Measurements from ENCODE around the gene FBXW7.
A peak's percentile ranks its signal among the peaks of the same experiment; 100 is the strongest.

Gene FBXW7

GRCh38 chr4:152535903-152536544 lies at the start of gene FBXW7:
Gene FBXW7 (minus strand): TSS chr4:152536092. CDS start chr4:152411803, 124,289 bp downstream.
- H3K4me3 Mint-ChIP-seq, result peak within 1 kb of the TSS; percentile 97
- H3K27ac Mint-ChIP-seq, result peak within 1 kb of the TSS; percentile 97
- ATAC-seq (ENCODE audit: low read depth) (peak; percentile 79), DNase-seq (ENCODE audit: low spot score in 2 of 2) (peak; percentile 98 to 99)
- peaks cover 41% of the 10 kb centered on the region for H3K4me1 Mint-ChIP-seq
- H3K27me3 Mint-ChIP-seq, result no peaks in the 10 kb centered on the region
- H3K36me3 Mint-ChIP-seq, result peaks cover 21% of the 10 kb centered on the region
- no peaks in the 10 kb centered on the region for H3K9me3 Mint-ChIP-seq

- Mint-ChIP-seq H3K9me3 (peaks cover 3% of the 10 kb centered on the region), H3K4me1 (peaks cover 17% of the 10 kb centered on the region), H3K4me3 (peak overlapping the region; percentile 72), H3K36me3 (peaks cover 10% of the 10 kb centered on the region), H3K27me3 (no peaks in the 10 kb centered on the region), H3K27ac (peak overlapping the region; percentile 92)
- ATAC-seq (ENCODE audit: low read depth) (peak; percentile 92), DNase-seq (ENCODE audit: low spot score in 2 of 2) (no peak)
These were observed 49.1 kb upstream of the FBXW7 start for GRCh38 chr4:152585023-152585441.

- Mint-ChIP-seq H3K36me3 (peaks cover 5% of the 10 kb centered on the region), H3K9me3 (peaks cover 3% of the 10 kb centered on the region), H3K4me1 (peaks cover 20% of the 10 kb centered on the region), H3K27me3 (no peaks in the 10 kb centered on the region), H3K27ac (no peak overlapping the region), H3K4me3 (no peak overlapping the region)
- no peak for ATAC-seq (ENCODE audit: low read depth)
- no peak for DNase-seq (ENCODE audit: low spot score in 2 of 2)
These were observed 45.8 kb upstream of the FBXW7 start for GRCh38 chr4:152581536-152582160.

GRCh38 chr4:152579916-152580315 lies 44.0 kb upstream of the FBXW7 start:
- peaks cover 3% of the 10 kb centered on the region for H3K9me3 Mint-ChIP-seq
- no peak for DNase-seq (ENCODE audit: low spot score in 2 of 2)
- H3K27me3 Mint-ChIP-seq, result peaks cover 1% of the 10 kb centered on the region
- H3K27ac Mint-ChIP-seq, result no peak overlapping the region
- ATAC-seq (ENCODE audit: low read depth), result no peak
- peaks cover 5% of the 10 kb centered on the region for H3K36me3 Mint-ChIP-seq
- H3K4me1 Mint-ChIP-seq, result peaks cover 6% of the 10 kb centered on the region
- no peak overlapping the region for H3K4me3 Mint-ChIP-seq

GRCh38 chr4:152579107-152579764 lies 43.3 kb upstream of the FBXW7 start:
- H3K27me3 Mint-ChIP-seq, result peaks cover 1% of the 10 kb centered on the region

GRCh38 chr4:152578670-152579069 lies 42.8 kb upstream of the FBXW7 start:
- peaks cover 5% of the 10 kb centered on the region for H3K36me3 Mint-ChIP-seq
- H3K27ac Mint-ChIP-seq, result no peak overlapping the region
- no peak overlapping the region for H3K4me3 Mint-ChIP-seq
- DNase-seq (ENCODE audit: low spot score in 2 of 2), result no peak
- H3K4me1 Mint-ChIP-seq, result peaks cover 3% of the 10 kb centered on the region
- peaks cover 3% of the 10 kb centered on the region for H3K9me3 Mint-ChIP-seq
- peaks cover 1% of the 10 kb centered on the region for H3K27me3 Mint-ChIP-seq
- ATAC-seq (ENCODE audit: low read depth), result no peak

More at GRCh38 chr4:152579107-152579764, 43.3 kb upstream of the FBXW7 start:
- DNase-seq (ENCODE audit: low spot score in 2 of 2), result no peak
- Mint-ChIP-seq H3K4me1 (peaks cover 3% of the 10 kb centered on the region), H3K36me3 (peaks cover 5% of the 10 kb centered on the region), H3K9me3 (peaks cover 3% of the 10 kb centered on the region), H3K27ac (no peak overlapping the region), H3K4me3 (no peak overlapping the region)
- ATAC-seq (ENCODE audit: low read depth), result no peak

GRCh38 chr4:152577708-152578396 lies 42.0 kb upstream of the FBXW7 start:
- Mint-ChIP-seq H3K27ac (no peak overlapping the region), H3K4me1 (peaks cover 3% of the 10 kb centered on the region), H3K4me3 (no peak overlapping the region), H3K9me3 (no peaks in the 10 kb centered on the region), H3K27me3 (peaks cover 3% of the 10 kb centered on the region), H3K36me3 (peaks cover 1% of the 10 kb centered on the region)
- no peak for DNase-seq (ENCODE audit: low spot score in 2 of 2)
- ATAC-seq (ENCODE audit: low read depth), result peak; percentile 78

- DNase-seq (ENCODE audit: low spot score in 2 of 2), result no peak
- Mint-ChIP-seq H3K4me3 (no peak overlapping the region), H3K9me3 (no peaks in the 10 kb centered on the region), H3K4me1 (peaks cover 3% of the 10 kb centered on the region), H3K27me3 (peaks cover 3% of the 10 kb centered on the region), H3K36me3 (no peaks in the 10 kb centered on the region), H3K27ac (no peak overlapping the region)
- ATAC-seq (ENCODE audit: low read depth), result no peak
These were observed 39.6 kb upstream of the FBXW7 start for GRCh38 chr4:152575533-152575932.

GRCh38 chr4:152573861-152574260 lies 38.0 kb upstream of the FBXW7 start:
- H3K36me3 Mint-ChIP-seq, result no peaks in the 10 kb centered on the region

GRCh38 chr4:152572417-152573086 lies 36.7 kb upstream of the FBXW7 start:
- Mint-ChIP-seq H3K27ac (no peak overlapping the region), H3K4me3 (no peak overlapping the region), H3K9me3 (peaks cover 2% of the 10 kb centered on the region), H3K36me3 (no peaks in the 10 kb centered on the region), H3K4me1 (peaks cover 4% of the 10 kb centered on the region), H3K27me3 (peaks cover 3% of the 10 kb centered on the region)
- no peak for ATAC-seq (ENCODE audit: low read depth)
- no peak for DNase-seq (ENCODE audit: low spot score in 2 of 2)

More at GRCh38 chr4:152573861-152574260, 38.0 kb upstream of the FBXW7 start:
- H3K27ac Mint-ChIP-seq, result no peak overlapping the region
- DNase-seq (ENCODE audit: low spot score in 2 of 2), result no peak
- ATAC-seq (ENCODE audit: low read depth), result no peak
- H3K9me3 Mint-ChIP-seq, result peaks cover 2% of the 10 kb centered on the region
- no peak overlapping the region for H3K4me3 Mint-ChIP-seq
- peaks cover 3% of the 10 kb centered on the region for H3K27me3 Mint-ChIP-seq
- H3K4me1 Mint-ChIP-seq, result peaks cover 3% of the 10 kb centered on the region

GRCh38 chr4:152571770-152572169 lies 35.9 kb upstream of the FBXW7 start:
- DNase-seq (ENCODE audit: low spot score in 2 of 2) (no peak), ATAC-seq (ENCODE audit: low read depth) (no peak)
- H3K4me3 Mint-ChIP-seq, result no peak overlapping the region
- peaks cover 2% of the 10 kb centered on the region for H3K9me3 Mint-ChIP-seq
- H3K27me3 Mint-ChIP-seq, result peaks cover 3% of the 10 kb centered on the region
- H3K27ac Mint-ChIP-seq, result no peak overlapping the region
- peaks cover 4% of the 10 kb centered on the region for H3K4me1 Mint-ChIP-seq
- no peaks in the 10 kb centered on the region for H3K36me3 Mint-ChIP-seq

GRCh38 chr4:152571296-152571695 lies 35.4 kb upstream of the FBXW7 start:
- Mint-ChIP-seq H3K27ac (no peak overlapping the region), H3K27me3 (peaks cover 3% of the 10 kb centered on the region), H3K9me3 (peaks cover 2% of the 10 kb centered on the region), H3K4me3 (no peak overlapping the region), H3K36me3 (no peaks in the 10 kb centered on the region), H3K4me1 (peaks cover 4% of the 10 kb centered on the region)
- no peak for ATAC-seq (ENCODE audit: low read depth)
- DNase-seq (ENCODE audit: low spot score in 2 of 2), result no peak

GRCh38 chr4:152565333-152565732 lies 29.4 kb upstream of the FBXW7 start:
- Mint-ChIP-seq H3K27ac (no peak overlapping the region), H3K9me3 (peaks cover 2% of the 10 kb centered on the region), H3K4me3 (no peak overlapping the region), H3K36me3 (no peaks in the 10 kb centered on the region), H3K4me1 (peaks cover 17% of the 10 kb centered on the region), H3K27me3 (no peaks in the 10 kb centered on the region)
- DNase-seq (ENCODE audit: low spot score in 2 of 2) (no peak), ATAC-seq (ENCODE audit: low read depth) (no peak)

All from memory B cell (primary cell).